IMR-90 (cell line): Measurements from ENCODE around the gene HBD. TPM values are rescaled to one million over a fixed set of nuclear protein-coding genes. Genes with fewer than 3 reads are reported as not detected.

ENCODE experiments used
- ATAC-seq: fragments of 200-7000 bp; cut with Tn5 transposase; 2 replicates; pipeline ENCODE4 v1.9.1; 2020; ENCODE audit warnings: low read depth, mild to moderate bottlenecking, moderate library complexity
- BruUV-seq: library from RNA; stranded (reverse); fragments of 400-500 nt; replicated peaks from 2 replicates; lab custom pipeline; 2021; lab: Mats Ljungman, UMichigan
- CTCF ChIA-PET: fragments of 300-600 bp; formaldehyde crosslinking; extraction: SDS; loops from one replicate; lab custom pipeline; 2021; ENCODE audit warnings: antibody characterized with exemption; lab: Yijun Ruan, JAX
- POLR2A ChIA-PET: fragments of 300-600 bp; sonication (Branson Sonifier 250); formaldehyde crosslinking; loops from one replicate; lab custom pipeline; 2022; ENCODE audit warnings: antibody characterized with exemption; ENCODE audit not compliant: unreplicated experiment; lab: Charles Lee
- DNase-seq: peaks from one replicate; pipeline ENCODE4 v3.0.0; 2013
- H2AFZ ChIP-seq: replicated peaks from 2 replicates; pipeline ENCODE3; 2013; ENCODE audit warnings: low read length, mild to moderate bottlenecking; ENCODE audit not compliant: poor library complexity
- H2AK5ac ChIP-seq: 2 replicates; pipeline ENCODE4 v1.6.1; 2013; ENCODE audit warnings: low read depth, low read length, inconsistent platforms
- H2AK9ac ChIP-seq: replicated peaks from 2 replicates; pipeline ENCODE3; 2013; ENCODE audit warnings: mild to moderate bottlenecking, low read depth, low read length, moderate library complexity; ENCODE audit not compliant: poor library complexity
- H2BK120ac ChIP-seq: 2 replicates; pipeline ENCODE4 v1.6.1; 2013; ENCODE audit warnings: low read depth, low read length, inconsistent platforms
- H2BK15ac ChIP-seq: 3 replicates; pipeline ENCODE4 v1.6.1; 2013; ENCODE audit warnings: low read depth, low read length, inconsistent platforms
- H2BK20ac ChIP-seq: 2 replicates; pipeline ENCODE4 v1.6.1; 2013; ENCODE audit warnings: low read depth, mild to moderate bottlenecking, inconsistent platforms, low read length, moderate library complexity
- H2BK5ac ChIP-seq: 2 replicates; pipeline ENCODE4 v1.6.1; 2013; ENCODE audit warnings: mild to moderate bottlenecking, low read depth, low read length, inconsistent platforms; ENCODE audit not compliant: poor library complexity, severe bottlenecking
- H3K14ac ChIP-seq: replicated peaks from 2 replicates; pipeline ENCODE4 v1.6.1; 2013; ENCODE audit warnings: low read depth, low read length, inconsistent platforms
- H3K18ac ChIP-seq: 2 replicates; pipeline ENCODE4 v1.6.1; 2013; ENCODE audit warnings: low read depth, low read length, control low read depth
- H3K23ac ChIP-seq: 2 replicates; pipeline ENCODE4 v1.6.1; 2013; ENCODE audit warnings: low read depth, low read length, inconsistent platforms
- H3K27ac ChIP-seq: 2 replicates; pipeline ENCODE4 v1.5.1; 2013; ENCODE audit warnings: mild to moderate bottlenecking, control low read depth, low read length; ENCODE audit not compliant: insufficient read depth
- H3K27me3 ChIP-seq: 2 replicates; pipeline ENCODE4 v1.6.1; 2013; ENCODE audit warnings: low read length; ENCODE audit not compliant: control insufficient read depth, insufficient read depth
- H3K36me3 ChIP-seq: 2 replicates; pipeline ENCODE4 v1.6.1; 2013; ENCODE audit warnings: low read length, mixed read lengths; ENCODE audit not compliant: control insufficient read depth, insufficient read depth
- H3K4ac ChIP-seq: 2 replicates; pipeline ENCODE4 v1.6.1; 2013; ENCODE audit warnings: low read depth, low read length, inconsistent platforms
- H3K4me1 ChIP-seq: 2 replicates; pipeline ENCODE4 v1.6.1; 2013; ENCODE audit warnings: low read length, mixed read lengths; ENCODE audit not compliant: control insufficient read depth, insufficient read depth
- H3K4me2 ChIP-seq: 2 replicates; pipeline ENCODE4 v1.6.1; 2013; ENCODE audit warnings: low read depth, mild to moderate bottlenecking, control low read depth, low read length, moderate library complexity
- H3K4me3 ChIP-seq: 2 replicates; pipeline ENCODE4 v1.5.1; 2013; ENCODE audit warnings: low read depth, mild to moderate bottlenecking, control low read depth, low read length, moderate library complexity; ENCODE audit not compliant: insufficient read depth
- H3K56ac ChIP-seq: 2 replicates; pipeline ENCODE4 v1.6.1; 2013; ENCODE audit warnings: low read length, inconsistent platforms; ENCODE audit not compliant: insufficient read depth; ENCODE audit errors: extremely low read depth
- H3K79me1 ChIP-seq, 2 experiments: 2 replicates each; pipeline ENCODE4 v1.6.1; 2013; ENCODE audit warnings: low read length in 2 of 2, inconsistent platforms in 1 of 2, low read depth in 1 of 2
- H3K9ac ChIP-seq: 2 replicates; pipeline ENCODE4 v1.6.1; 2013; ENCODE audit warnings: low read depth, low read length, control low read depth
- H3K9me1 ChIP-seq: 2 replicates; pipeline ENCODE4 v1.6.1; 2013; ENCODE audit warnings: low read length, inconsistent platforms; ENCODE audit not compliant: insufficient read depth
- H3K9me3 ChIP-seq: 2 replicates; pipeline ENCODE4 v1.6.1; 2013; ENCODE audit warnings: low read length; ENCODE audit not compliant: control insufficient read depth, insufficient read depth
- H4K20me1 ChIP-seq: 2 replicates; pipeline ENCODE4 v1.6.1; 2013; ENCODE audit warnings: low read length, inconsistent platforms; ENCODE audit not compliant: insufficient read depth
- H4K5ac ChIP-seq: 2 replicates; pipeline ENCODE4 v1.6.1; 2013; ENCODE audit warnings: mild to moderate bottlenecking, low read depth, low read length, control low read depth
- H4K8ac ChIP-seq, 2 experiments: 2 replicates each; pipeline ENCODE4 v1.6.1; 2013; ENCODE audit warnings: low read depth in 2 of 2, low read length in 2 of 2, control low read depth in 1 of 2, inconsistent platforms in 1 of 2
- H4K91ac ChIP-seq: 2 replicates; pipeline ENCODE4 v1.6.1; 2013; ENCODE audit warnings: low read depth, low read length, inconsistent platforms; ENCODE audit not compliant: insufficient read depth
- BHLHE40 ChIP-seq: fragments of 150-350 bp; IDR thresholded peaks from 2 replicates; pipeline ENCODE4 v1.6.1; 2016; ENCODE audit warnings: mild to moderate bottlenecking, low read depth, low read length
- MAZ ChIP-seq: IDR thresholded peaks from 2 replicates; pipeline ENCODE4 v1.6.1; 2012; ENCODE audit warnings: low read depth, mild to moderate bottlenecking, low read length, improper control_type of control experiment, moderate library complexity, borderline replicate concordance
- RAD21 ChIP-seq: IDR thresholded peaks from 2 replicates; pipeline ENCODE4 v1.6.1; 2012; ENCODE audit warnings: low read length, improper control_type of control experiment
- USF2 ChIP-seq: fragments of 150-350 bp; IDR thresholded peaks from 2 replicates; pipeline ENCODE4 v1.6.1; 2017; ENCODE audit warnings: mild to moderate bottlenecking, antibody characterized with exemption, low read length, low read depth
- WGBS, 2 experiments: methylation state at CpG; one replicate each; pipeline versions ENCODE4 v1.1.5 to v1.1.7; 2013; ENCODE audit warnings: missing lambda C conversion rate in 2 of 2; ENCODE audit not compliant: insufficient read length in 1 of 2; ENCODE audit errors: extremely low coverage in 2 of 2; 5-methylcytosine and 5-hydroxymethylcytosine counted together
- dilution Hi-C: fragments of 300-500 bp; cut with HindIII; formaldehyde crosslinking; loops from one replicate; pipeline ENCODE4 v1.14.3; 2018; ENCODE audit warnings: low sequenced_read_pairs; ENCODE audit not compliant: unreplicated experiment
- in situ Hi-C: fragments of 300-500 bp; cut with MboI; formaldehyde crosslinking; loops from 3 replicates; pipeline ENCODE4 v1.14.3; 2019; ENCODE audit warnings: low sequenced_read_pairs, inconsistent platforms, mixed read lengths
- intact Hi-C: fragments of 100-400 bp; cut with micrococcal nuclease; formaldehyde crosslinking; loops from 2 replicates; pipeline ENCODE4 v1.10.0; 2022
- polyA plus RNA-seq, 3 experiments: library from polyadenylated mRNA; depleted of rRNA; stranded (reverse); fragments of >200 nt; gene quantifications; 2 replicates each; pipeline ENCODE4 v1.2.3, GENCODE V29; 2012; ENCODE audit warnings: low replicate concordance in 1 of 3
- total RNA-seq: library from RNA; depleted of rRNA; stranded (reverse); fragments of >200 nt; gene quantifications from 2 replicates; pipeline ENCODE4 v1.2.3, GENCODE V29; 2012

The HBD gene
- total and polyA plus RNA-seq, 2 of the 4 experiments (the other 2 are of a cell fraction): 6.3 to 12.0 TPM

- Histone ChIP-seq H2BK15ac (no peak overlapping the region), H3K9me3 (no peaks in the 10 kb centered on the region), H2BK20ac (no peak overlapping the region), H4K8ac (no peak overlapping the region), H3K9ac (no peak overlapping the region), H3K27ac (no peak overlapping the region), H3K14ac (no peak overlapping the region), H2AK5ac (no peak overlapping the region), H2BK5ac (no peak overlapping the region), H3K4me2 (no peak overlapping the region), H4K20me1 (no peaks in the 10 kb centered on the region), H2AFZ (no peak overlapping the region), H3K9me1 (no peaks in the 10 kb centered on the region), H3K4ac (no peak overlapping the region), H3K18ac (no peak overlapping the region; the same call in 1 of the 2 replicates), H3K56ac (no peak overlapping the region), H3K4me1 (no peaks in the 10 kb centered on the region), H3K23ac (no peak overlapping the region), H4K91ac (no peak overlapping the region), H2AK9ac (no peak overlapping the region), H3K36me3 (no peaks in the 10 kb centered on the region), H3K27me3 (no peaks in the 10 kb centered on the region), H3K79me1 (no peaks in the 10 kb centered on the region), H4K5ac (no peak overlapping the region), H2BK120ac (no peak overlapping the region), H3K4me3 (no peak overlapping the region)
- intact Hi-C loops: no loop called here
- ChIA-PET CTCF (no interaction called here), POLR2A (no interaction called here)
- WGBS, 2 experiments: no CpG with 5 or more reads among the region's 1 CpG
- no peak for TF ChIP-seq MAZ
- TF ChIP-seq USF2: no peak
- no peak for TF ChIP-seq RAD21
- no peak for TF ChIP-seq BHLHE40
- dilution Hi-C loops: no loop called here
- ATAC-seq (no peak), DNase-seq (no peak)
- in situ Hi-C loops: no loop called here
- BruUV-seq: no TSS peak
Measured at GRCh38 chr11:5227681-5228080, 6.6 kb downstream of the HBD start.
